Esophagus muscularis mucosa (tissue), 3 donors: ENCODE results near the gene TSN.
A peak's percentile ranks its signal among the peaks of the same experiment; 100 is the strongest.

ENCODE experiments used
- CTCF ChIP-seq, 3 experiments: fragments of 200-600 bp in 2 of 3; fragments of 450-650 bp in 1 of 3; sonication (generic) in 2 of 3; IDR thresholded peaks; one replicate each; pipeline ENCODE4 v1.5.1; 2017 to 2019; ENCODE audit warnings: antibody characterized with exemption in 3 of 3, mild to moderate bottlenecking in 2 of 3, moderate library complexity in 1 of 3
- POLR2A ChIP-seq: fragments of 450-650 bp; IDR thresholded peaks from one replicate; pipeline ENCODE4 v1.6.1; 2017; ENCODE audit warnings: antibody characterized with exemption, moderate library complexity, mild to moderate bottlenecking, low read depth

DNA sequence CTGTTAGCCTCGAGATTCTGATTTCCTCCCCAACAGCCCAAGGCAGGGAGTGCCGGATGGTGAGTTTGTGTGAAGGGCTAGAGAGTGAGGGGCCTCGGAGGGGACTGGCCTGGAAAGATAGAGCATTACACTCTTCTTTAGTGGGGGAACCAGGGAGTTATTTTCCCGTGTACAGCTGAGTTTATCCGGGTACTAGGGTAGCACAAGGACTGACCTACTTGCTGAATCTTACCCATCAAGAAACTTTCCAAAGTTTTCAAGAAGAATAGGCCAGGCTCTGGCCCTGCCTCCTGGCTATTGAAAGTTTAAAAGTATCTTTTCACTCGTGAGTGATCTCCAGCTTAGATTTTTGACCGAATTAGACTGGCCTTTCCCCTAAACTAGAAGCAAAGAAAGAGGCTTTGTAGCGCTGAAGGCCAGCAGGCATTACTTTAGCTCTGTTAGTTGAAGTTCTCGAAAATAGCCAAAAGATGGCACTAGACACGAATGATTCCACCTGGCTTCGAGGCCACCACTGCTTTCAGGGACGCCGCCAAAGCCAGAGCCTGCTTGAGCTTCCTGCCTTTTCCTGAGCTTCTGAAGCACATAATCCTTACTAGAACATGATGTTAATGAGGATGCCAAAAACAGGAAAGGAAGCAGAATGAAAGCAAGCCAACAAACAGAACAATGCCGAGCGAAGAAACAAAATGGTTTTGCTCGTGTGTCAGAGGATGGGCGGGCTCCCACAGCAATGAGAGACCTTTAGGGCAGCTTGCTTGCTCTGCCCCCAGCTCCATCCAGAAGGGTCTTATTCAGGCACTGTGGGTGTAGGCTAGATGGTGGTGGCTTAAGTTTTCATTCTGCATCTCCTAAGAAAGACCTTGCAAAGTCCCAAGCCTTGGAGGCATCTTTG is 55.8 kb downstream of the TSN start:
- TF ChIP-seq CTCF (IDR thresholded peaks at IDR 0.05) = peak; percentile 47 to 64 (median 48)
- TF ChIP-seq POLR2A = no peak
